Prostate gland (tissue), 2 donors: ENCODE results near the gene G6PD.
"Not testable (repeated sequence)": the region's sequence is repeated elsewhere in the genome, so short reads cannot be mapped to it uniquely, and the experiment has no call there.

ENCODE experiments used
- CTCF ChIP-seq, 4 experiments: fragments of 200-600 bp in 2 of 4; fragments of 450-650 bp in 2 of 4; sonication (generic) in 2 of 4; IDR thresholded peaks; 1 replicate in 3 of 4; 2 replicates in 1 of 4; pipeline ENCODE4 v1.5.1; 2016 to 2019; ENCODE audit warnings: antibody characterized with exemption in 4 of 4, mild to moderate bottlenecking in 2 of 4, moderate library complexity in 2 of 4
- POLR2A ChIP-seq: fragments of 450-650 bp; IDR thresholded peaks from one replicate; pipeline ENCODE4 v1.6.1; 2016; ENCODE audit warnings: antibody characterized with exemption, mild to moderate bottlenecking

- not testable (repeated sequence) for TF ChIP-seq CTCF (IDR thresholded peaks at IDR 0.05); POLR2A
These were observed 36.3 kb upstream of the G6PD start for GRCh38 chrX:154582994-154583393.
